GM19455 (cell line): ENCODE data around the gene BRWD1.

ENCODE experiments used
- ATAC-seq: cut with Tn5 transposase; IDR thresholded peaks from one replicate; pipeline ENCODE4 v1.9.1; 2021; ENCODE audit not compliant: unreplicated experiment

The BRWD1 gene

GRCh38 chr21:39313571-39314142 lies at the start of gene BRWD1:
TSS of gene BRWD1 (minus strand) at chr21:39313632. CDS start at chr21:39313491, 141 bp downstream.
- peak; percentile 47 for ATAC-seq

GRCh38 chr21:39362733-39363132 lies 49.3 kb upstream of the BRWD1 start:
- ATAC-seq, result no peak

GRCh38 chr21:39359382-39359781 lies 46.0 kb upstream of the BRWD1 start:
- ATAC-seq, result no peak

GRCh38 chr21:39353295-39353694 lies 39.9 kb upstream of the BRWD1 start:
- ATAC-seq, result no peak

GRCh38 chr21:39350094-39351005 lies 36.9 kb upstream of the BRWD1 start:
- ATAC-seq, result no peak

- peak; percentile 89 for ATAC-seq
These were observed 36.0 kb upstream of the BRWD1 start for GRCh38 chr21:39349211-39350093.

GRCh38 chr21:39348355-39349210 lies 35.2 kb upstream of the BRWD1 start, which contains the start of gene HMGN1:
TSS of gene HMGN1 (minus strand) at chr21:39349088. CDS start at chr21:39348917, 171 bp downstream.
- ATAC-seq, result peak; percentile 50

GRCh38 chr21:39348040-39348354 lies 34.6 kb upstream of the BRWD1 start:
- no peak for ATAC-seq

GRCh38 chr21:39347537-39347936 lies 34.1 kb upstream of the BRWD1 start:
- ATAC-seq, result no peak

GRCh38 chr21:39346671-39347331 lies 33.4 kb upstream of the BRWD1 start:
- no peak for ATAC-seq

GRCh38 chr21:39346206-39346605 lies 32.8 kb upstream of the BRWD1 start:
- no peak for ATAC-seq

- ATAC-seq, result no peak
These were observed 32.0 kb upstream of the BRWD1 start for GRCh38 chr21:39345440-39345839.

GRCh38 chr21:39344848-39345247 lies 31.4 kb upstream of the BRWD1 start:
- no peak for ATAC-seq

- ATAC-seq, result no peak
These were observed 28.0 kb upstream of the BRWD1 start for GRCh38 chr21:39341249-39341923.

- ATAC-seq, result no peak
These were observed 27.3 kb upstream of the BRWD1 start for GRCh38 chr21:39340687-39341086.

GRCh38 chr21:39339231-39339630 lies 25.8 kb upstream of the BRWD1 start:
- ATAC-seq, result no peak

GRCh38 chr21:39336457-39337008 lies 23.1 kb upstream of the BRWD1 start:
- no peak for ATAC-seq

- ATAC-seq, result no peak
These were observed 21.2 kb upstream of the BRWD1 start for GRCh38 chr21:39334611-39335010.

GRCh38 chr21:39332175-39332574 lies 18.7 kb upstream of the BRWD1 start:
- no peak for ATAC-seq
